Endothelial cell of umbilical vein (primary cell): Measurements from ENCODE around the gene TBC1D13. TPM values are rescaled to one million over a fixed set of nuclear protein-coding genes. Genes with fewer than 3 reads are reported as not detected.

Source experiments
- BruUV-seq: library from RNA; stranded (reverse); fragments of 400-500 nt; replicated peaks from 2 replicates; lab custom pipeline; 2021; lab: Mats Ljungman, UMichigan
- CTCF ChIA-PET: fragments of 300-600, 350-600 bp; sonication (Branson Sonifier 250); formaldehyde crosslinking; loops from one replicate; lab custom pipeline; 2021; ENCODE audit warnings: antibody characterized with exemption, inconsistent platforms; lab: Charles Lee
- POLR2A ChIA-PET: fragments of 300-600, 350-600 bp; sonication (Branson Sonifier 250); formaldehyde crosslinking; loops from one replicate; lab custom pipeline; 2021; ENCODE audit warnings: antibody characterized with exemption, inconsistent platforms; lab: Charles Lee
- DNase-seq: peaks from one replicate; pipeline ENCODE4 v3.0.0-alpha.2; 2011; ENCODE audit warnings: low read depth, low spot score
- FAIRE-seq: peaks from 2 replicates; lab custom pipeline; 2011; peaks lifted over from hg19 to GRCh38; lab: Jason Lieb, UNC
- H2AFZ ChIP-seq: 2 replicates; pipeline ENCODE4 v1.6.0; 2012; ENCODE audit warnings: low read depth, low read length, control low read depth, inconsistent platforms
- H3K27ac ChIP-seq: 2 replicates; pipeline ENCODE4 v1.5.1; 2011; ENCODE audit warnings: low read depth, mild to moderate bottlenecking, control low read depth, low read length, moderate library complexity; ENCODE audit not compliant: insufficient read depth
- H3K27me3 ChIP-seq, 2 experiments: 2 replicates each; pipeline versions ENCODE4 v1.6.0 to v1.6.1; 2011; ENCODE audit warnings: low read length in 2 of 2, mixed read lengths in 1 of 2; ENCODE audit not compliant: control insufficient read depth in 2 of 2, insufficient read depth in 2 of 2
- H3K36me3 ChIP-seq, 2 experiments: 2 replicates in 1 of 2; 3 replicates in 1 of 2; pipeline ENCODE4 v1.5.1; 2011; ENCODE audit warnings: low read length in 2 of 2, mild to moderate bottlenecking in 1 of 2, moderate library complexity in 1 of 2; ENCODE audit not compliant: control insufficient read depth in 2 of 2, insufficient read depth in 2 of 2; ENCODE audit errors: extremely low read depth in 1 of 2
- H3K4me1 ChIP-seq: 3 replicates; pipeline ENCODE4 v1.5.1; 2011; ENCODE audit warnings: mild to moderate bottlenecking, low read length; ENCODE audit not compliant: control insufficient read depth, insufficient read depth; ENCODE audit errors: extremely low read depth
- H3K4me2 ChIP-seq: 2 replicates; pipeline ENCODE4 v1.6.1; 2011; ENCODE audit warnings: low read length, control low read depth, mixed read lengths; ENCODE audit not compliant: insufficient read depth
- H3K4me3 ChIP-seq, 3 experiments: fragments of 200-600 bp in 1 of 3; sonication (generic), shearing (Covaris generic) in 1 of 3; replicated peaks in 1 of 3; 2 replicates each; pipeline ENCODE4 v1.5.1; 2011 to 2016; ENCODE audit warnings: control low read depth in 3 of 3, low read length in 3 of 3, mild to moderate bottlenecking in 2 of 3, inconsistent platforms in 1 of 3, low read depth in 1 of 3, moderate library complexity in 1 of 3; ENCODE audit not compliant: insufficient read depth in 1 of 3
- H3K79me2 ChIP-seq: 2 replicates; pipeline ENCODE4 v1.6.0; 2012; ENCODE audit warnings: low read length, inconsistent platforms; ENCODE audit not compliant: control insufficient read depth, insufficient read depth
- H3K9ac ChIP-seq: replicated peaks from 2 replicates; pipeline ENCODE3; 2011; ENCODE audit warnings: low read length, control low read depth; ENCODE audit not compliant: insufficient read depth; ENCODE audit errors: extremely low read depth
- H3K9me1 ChIP-seq: replicated peaks from 3 replicates; pipeline ENCODE4 v1.6.0; 2011; ENCODE audit warnings: mild to moderate bottlenecking, low read length; ENCODE audit not compliant: control insufficient read depth, insufficient read depth; ENCODE audit errors: extremely low read depth
- H3K9me3 ChIP-seq: replicated peaks from 2 replicates; pipeline ENCODE4 v1.5.1; 2012; ENCODE audit warnings: low read length, inconsistent platforms; ENCODE audit not compliant: control insufficient read depth, insufficient read depth
- H4K20me1 ChIP-seq: replicated peaks from 2 replicates; pipeline ENCODE3; 2011; ENCODE audit warnings: mild to moderate bottlenecking, low read length; ENCODE audit not compliant: control insufficient read depth, insufficient read depth; ENCODE audit errors: extremely low read depth
- CTCF ChIP-seq, 2 donors: IDR thresholded peaks; 1 replicate in 1 of 2; 2 replicates in 1 of 2; pipeline ENCODE4 v1.5.1; 2011; ENCODE audit warnings: low read length in 2 of 2, mild to moderate bottlenecking in 2 of 2, moderate library complexity in 2 of 2, control low read depth in 1 of 2, inconsistent platforms in 1 of 2, low read depth in 1 of 2; ENCODE audit not compliant: insufficient read depth in 1 of 2; ENCODE audit errors: extremely low read depth in 1 of 2
- EZH2 ChIP-seq: IDR thresholded peaks from 2 replicates; pipeline ENCODE4 v1.6.1; 2012; ENCODE audit warnings: borderline replicate concordance, low read depth, mild to moderate bottlenecking, moderate library complexity, low read length, inconsistent platforms; ENCODE audit not compliant: severe bottlenecking
- FOS ChIP-seq: IDR thresholded peaks from 2 replicates; pipeline ENCODE4 v1.6.1; 2011; ENCODE audit warnings: mild to moderate bottlenecking, low read length, moderate library complexity, borderline replicate concordance; ENCODE audit not compliant: insufficient read depth
- GATA2 ChIP-seq: IDR thresholded peaks from 2 replicates; pipeline ENCODE4 v1.7.0; 2011; ENCODE audit warnings: low read depth, mild to moderate bottlenecking, moderate library complexity, mixed read lengths, low read length; ENCODE audit not compliant: insufficient read length, insufficient read depth
- JUN ChIP-seq: IDR thresholded peaks from 2 replicates; pipeline ENCODE4 v1.6.1; 2011; ENCODE audit warnings: borderline replicate concordance, low read depth; ENCODE audit not compliant: insufficient read length, insufficient read depth
- MAX ChIP-seq: IDR thresholded peaks from 2 replicates; pipeline ENCODE4 v1.6.1; 2011; ENCODE audit not compliant: insufficient read depth, insufficient read length
- MYC ChIP-seq: IDR thresholded peaks from one replicate; pipeline ENCODE4 v1.6.1; 2011; ENCODE audit warnings: mild to moderate bottlenecking, low read depth, low read length
- POLR2A ChIP-seq: IDR thresholded peaks from 2 replicates; pipeline ENCODE4 v1.6.1; 2012; ENCODE audit warnings: low read depth, mild to moderate bottlenecking, control low read depth, low read length
- POLR2AphosphoS5 ChIP-seq: IDR thresholded peaks from 2 replicates; pipeline ENCODE4 v1.6.1; 2012; ENCODE audit warnings: low read depth, mild to moderate bottlenecking, control low read depth, low read length, moderate library complexity; ENCODE audit not compliant: insufficient read depth
- dilution Hi-C: fragments of 300-500 bp; cut with MboI; formaldehyde crosslinking; loops from one replicate; pipeline ENCODE4 v1.15.0; 2019; ENCODE audit warnings: low sequenced_read_pairs; ENCODE audit not compliant: extremely low pct_ligation_motif_present
- intact Hi-C: fragments of 100-400 bp; cut with micrococcal nuclease; formaldehyde crosslinking; loops from one replicate; pipeline ENCODE4 v1.10.0; 2022
- polyA plus RNA-seq, 4 experiments: library from polyadenylated mRNA; depleted of rRNA in 3 of 4; stranded (reverse) in 3 of 4; unstranded in 1 of 4; fragments of >200 nt; gene quantifications; 2 replicates each; pipeline versions ENCODE4 v1.2.1 to v1.2.3, GENCODE V29; 2011 to 2012; ENCODE audit warnings: missing spikeins in 1 of 4
- total RNA-seq: library from RNA; stranded (reverse); gene quantifications from 2 replicates; pipeline ENCODE4 v1.2.3, GENCODE V29; 2021

The TBC1D13 gene
- total and polyA plus RNA-seq, 2 donors (not counting 3 experiments of a cell fraction or from before 2014, with no cell fraction given): 35.1 to 41.9 TPM

GRCh38 chr9:128833696-128834095 is 46.6 kb downstream of the TBC1D13 start:
- dilution Hi-C loops: no loop called here
- no peaks in the 10 kb centered on the region for H3K27me3 ChIP-seq
- no TSS peak for BruUV-seq
- H4K20me1 ChIP-seq: no peaks in the 10 kb centered on the region
- H3K4me1 ChIP-seq: peaks cover 1% of the 10 kb centered on the region
- CTCF ChIA-PET: no interaction called here
- H3K27ac ChIP-seq: no peak overlapping the region
- peaks cover 6% of the 10 kb centered on the region for H3K79me2 ChIP-seq
- POLR2A ChIA-PET: no interaction called here
- no peak overlapping the region for H3K9ac ChIP-seq
- no peak overlapping the region for H3K4me3 ChIP-seq
- no peak for FAIRE-seq
- H2AFZ ChIP-seq: no peak overlapping the region
- no peaks in the 10 kb centered on the region for H3K9me1 ChIP-seq
- no peaks in the 10 kb centered on the region for H3K9me3 ChIP-seq
- H3K4me2 ChIP-seq: no peak overlapping the region
- TF ChIP-seq MAX (no peak), MYC (no peak), POLR2A (no peak), CTCF (IDR thresholded peaks at IDR 0.05; ENCODE audit: extremely low read depth in 1 of 2, insufficient read depth in 1 of 2, low read depth in 1 of 2, low read length in 2 of 2) (no peak), POLR2AphosphoS5 (no peak), JUN (no peak), EZH2 (no peak), FOS (no peak), GATA2 (no peak)
- no peaks in the 10 kb centered on the region for H3K36me3 ChIP-seq
- DNase-seq: no peak
- intact Hi-C loops: no loop called here
